ENCODE measurements around the gene ZSCAN12.

GRCh38 chr6:28446818-28447511, 47.4 kb upstream of the ZSCAN12 start:
- TF ChIP-seq ZNF687 (IDR thresholded peaks at IDR 0.05), result no peak
- no peak for TF ChIP-seq ZNF274 (IDR thresholded peaks at IDR 0.05; ENCODE audit: insufficient read depth, insufficient read length)

Data from GM12878 (cell line).